IMR-90 (cell line): ENCODE data around the gene CCNYL1.

Experiments used
- BHLHE40 ChIP-seq: fragments of 150-350 bp; IDR thresholded peaks from 2 replicates; pipeline ENCODE4 v1.6.1; 2016; ENCODE audit warnings: mild to moderate bottlenecking, low read depth, low read length
- CEBPB ChIP-seq: IDR thresholded peaks from 2 replicates; pipeline ENCODE4 v1.6.1; 2012; ENCODE audit warnings: low read depth, low read length, improper control_type of control experiment
- MAFK ChIP-seq: IDR thresholded peaks from 2 replicates; pipeline ENCODE4 v1.6.1; 2012; ENCODE audit warnings: low read depth, low read length, improper control_type of control experiment
- MXI1 ChIP-seq: IDR thresholded peaks from 2 replicates; pipeline ENCODE4 v1.6.1; 2012; ENCODE audit warnings: low read depth, mild to moderate bottlenecking, low read length, moderate library complexity, borderline replicate concordance
- POLR2A ChIP-seq: IDR thresholded peaks from 2 replicates; pipeline ENCODE4 v1.6.1; 2012; ENCODE audit warnings: mild to moderate bottlenecking, low read depth, low read length
- RAD21 ChIP-seq: IDR thresholded peaks from 2 replicates; pipeline ENCODE4 v1.6.1; 2012; ENCODE audit warnings: low read length, improper control_type of control experiment
- RCOR1 ChIP-seq: IDR thresholded peaks from 2 replicates; pipeline ENCODE4 v1.6.1; 2012; ENCODE audit warnings: mild to moderate bottlenecking, low read length, improper control_type of control experiment; ENCODE audit not compliant: insufficient replicate concordance
- RFX5 ChIP-seq: IDR thresholded peaks from 2 replicates; pipeline ENCODE4 v1.8.0; 2012; ENCODE audit warnings: low read depth, mild to moderate bottlenecking, low read length, moderate library complexity
- SMC3 ChIP-seq: fragments of 150-350 bp; IDR thresholded peaks from 2 replicates; pipeline ENCODE4 v1.6.1; 2016; ENCODE audit warnings: low read depth, mild to moderate bottlenecking, antibody characterized with exemption, low read length, moderate library complexity
- TF ChIP-seq, protein P1 (sequence below): conservative IDR thresholded peaks from 2 replicates; pipeline ENCODE4 v1.5.1; 2012; ENCODE audit warnings: mild to moderate bottlenecking, low read depth, low read length, improper control_type of control experiment
- TF ChIP-seq, protein P2 (sequence below): fragments of 150-350 bp; IDR thresholded peaks from 2 replicates; pipeline ENCODE4 v1.6.1; 2016; ENCODE audit warnings: low read depth, mild to moderate bottlenecking, low read length, moderate library complexity, borderline replicate concordance

DNA sequence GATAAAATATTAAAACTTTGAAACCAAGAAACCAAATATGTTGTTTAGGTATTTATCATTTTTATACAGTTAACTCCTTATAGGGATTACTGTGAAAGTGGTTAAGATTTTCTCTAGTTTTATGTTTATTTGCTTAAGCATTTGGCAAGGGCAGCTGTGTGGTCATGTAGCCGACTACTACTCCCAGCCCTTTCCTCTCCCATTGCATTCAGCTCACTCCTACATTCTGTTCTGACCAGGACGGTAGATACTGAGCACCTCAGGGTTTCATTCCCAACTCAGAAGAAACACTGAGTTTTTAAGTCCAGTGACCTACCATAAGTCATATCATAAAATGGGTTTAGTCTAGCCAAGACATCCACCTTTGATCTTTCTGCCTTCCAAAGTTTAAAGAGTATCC lies 38.4 kb downstream of the CCNYL1 start:
- TF ChIP-seq, protein P1, sequence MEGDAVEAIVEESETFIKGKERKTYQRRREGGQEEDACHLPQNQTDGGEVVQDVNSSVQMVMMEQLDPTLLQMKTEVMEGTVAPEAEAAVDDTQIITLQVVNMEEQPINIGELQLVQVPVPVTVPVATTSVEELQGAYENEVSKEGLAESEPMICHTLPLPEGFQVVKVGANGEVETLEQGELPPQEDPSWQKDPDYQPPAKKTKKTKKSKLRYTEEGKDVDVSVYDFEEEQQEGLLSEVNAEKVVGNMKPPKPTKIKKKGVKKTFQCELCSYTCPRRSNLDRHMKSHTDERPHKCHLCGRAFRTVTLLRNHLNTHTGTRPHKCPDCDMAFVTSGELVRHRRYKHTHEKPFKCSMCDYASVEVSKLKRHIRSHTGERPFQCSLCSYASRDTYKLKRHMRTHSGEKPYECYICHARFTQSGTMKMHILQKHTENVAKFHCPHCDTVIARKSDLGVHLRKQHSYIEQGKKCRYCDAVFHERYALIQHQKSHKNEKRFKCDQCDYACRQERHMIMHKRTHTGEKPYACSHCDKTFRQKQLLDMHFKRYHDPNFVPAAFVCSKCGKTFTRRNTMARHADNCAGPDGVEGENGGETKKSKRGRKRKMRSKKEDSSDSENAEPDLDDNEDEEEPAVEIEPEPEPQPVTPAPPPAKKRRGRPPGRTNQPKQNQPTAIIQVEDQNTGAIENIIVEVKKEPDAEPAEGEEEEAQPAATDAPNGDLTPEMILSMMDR, result no peak
- no peak for TF ChIP-seq CEBPB
- no peak for TF ChIP-seq RAD21
- TF ChIP-seq POLR2A, result no peak
- TF ChIP-seq MXI1, result no peak
- TF ChIP-seq SMC3, result no peak
- no peak for TF ChIP-seq MAFK
- no peak for TF ChIP-seq BHLHE40
- TF ChIP-seq, protein P2, sequence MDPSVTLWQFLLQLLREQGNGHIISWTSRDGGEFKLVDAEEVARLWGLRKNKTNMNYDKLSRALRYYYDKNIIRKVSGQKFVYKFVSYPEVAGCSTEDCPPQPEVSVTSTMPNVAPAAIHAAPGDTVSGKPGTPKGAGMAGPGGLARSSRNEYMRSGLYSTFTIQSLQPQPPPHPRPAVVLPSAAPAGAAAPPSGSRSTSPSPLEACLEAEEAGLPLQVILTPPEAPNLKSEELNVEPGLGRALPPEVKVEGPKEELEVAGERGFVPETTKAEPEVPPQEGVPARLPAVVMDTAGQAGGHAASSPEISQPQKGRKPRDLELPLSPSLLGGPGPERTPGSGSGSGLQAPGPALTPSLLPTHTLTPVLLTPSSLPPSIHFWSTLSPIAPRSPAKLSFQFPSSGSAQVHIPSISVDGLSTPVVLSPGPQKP, result no peak
- no peak for TF ChIP-seq RFX5
- TF ChIP-seq RCOR1, result no peak
